ENCODE measurements around the gene PHF24.

DNA sequence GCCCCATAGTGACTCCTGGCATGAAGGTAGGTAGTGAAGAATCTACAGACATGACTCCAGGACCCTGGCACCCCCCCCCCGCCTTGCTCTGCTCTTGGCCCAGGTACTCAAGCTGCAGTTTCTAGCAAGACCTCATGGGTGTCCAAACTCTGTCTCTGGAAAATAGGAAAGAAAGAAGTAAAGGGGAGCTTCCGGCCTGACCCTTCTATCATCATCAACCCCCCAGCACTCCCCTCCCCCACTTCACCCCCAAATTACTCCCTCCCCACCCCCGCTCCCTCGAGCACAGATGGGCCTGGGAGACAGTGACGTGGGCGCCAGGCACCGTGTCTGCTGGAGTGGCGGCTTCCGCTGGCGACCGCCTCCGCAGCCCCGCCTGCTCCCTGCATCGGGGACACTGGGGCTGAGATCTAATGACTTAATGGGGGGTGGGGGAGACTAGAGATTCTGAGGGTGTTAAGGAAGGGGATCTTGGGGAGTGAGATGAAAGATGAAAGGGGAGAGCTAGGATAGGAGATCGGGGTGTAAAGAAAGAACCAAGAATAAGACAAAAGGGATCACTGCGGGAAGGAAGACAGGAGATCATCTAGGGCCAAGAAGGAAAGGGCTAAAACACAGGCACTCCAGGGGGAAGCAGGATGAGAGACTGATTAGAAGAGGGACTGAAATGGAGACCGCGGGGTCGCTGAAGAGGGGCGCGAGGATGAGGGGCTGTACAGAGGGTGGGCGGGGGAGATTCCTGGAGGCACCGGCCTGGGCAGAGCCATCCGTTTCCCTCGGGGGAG is 30.3 kb downstream of the PHF24 start:
- TF ChIP-seq, protein P1, sequence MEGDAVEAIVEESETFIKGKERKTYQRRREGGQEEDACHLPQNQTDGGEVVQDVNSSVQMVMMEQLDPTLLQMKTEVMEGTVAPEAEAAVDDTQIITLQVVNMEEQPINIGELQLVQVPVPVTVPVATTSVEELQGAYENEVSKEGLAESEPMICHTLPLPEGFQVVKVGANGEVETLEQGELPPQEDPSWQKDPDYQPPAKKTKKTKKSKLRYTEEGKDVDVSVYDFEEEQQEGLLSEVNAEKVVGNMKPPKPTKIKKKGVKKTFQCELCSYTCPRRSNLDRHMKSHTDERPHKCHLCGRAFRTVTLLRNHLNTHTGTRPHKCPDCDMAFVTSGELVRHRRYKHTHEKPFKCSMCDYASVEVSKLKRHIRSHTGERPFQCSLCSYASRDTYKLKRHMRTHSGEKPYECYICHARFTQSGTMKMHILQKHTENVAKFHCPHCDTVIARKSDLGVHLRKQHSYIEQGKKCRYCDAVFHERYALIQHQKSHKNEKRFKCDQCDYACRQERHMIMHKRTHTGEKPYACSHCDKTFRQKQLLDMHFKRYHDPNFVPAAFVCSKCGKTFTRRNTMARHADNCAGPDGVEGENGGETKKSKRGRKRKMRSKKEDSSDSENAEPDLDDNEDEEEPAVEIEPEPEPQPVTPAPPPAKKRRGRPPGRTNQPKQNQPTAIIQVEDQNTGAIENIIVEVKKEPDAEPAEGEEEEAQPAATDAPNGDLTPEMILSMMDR (optimal IDR thresholded peaks at IDR 0.05 in 1 of 3, IDR thresholded peaks at IDR 0.05 in 1 of 3, conservative IDR thresholded peaks at IDR 0.05 in 1 of 3; ENCODE audit: extremely low read depth in 1 of 3, insufficient read depth in 2 of 3, low read length in 3 of 3) = no peak
- TF ChIP-seq EZH2 (IDR thresholded peaks at IDR 0.05; ENCODE audit: low read length) = no peak

Measured in keratinocyte (primary cell).